Cortex of kidney (tissue), 1 donor: Measurements from ENCODE around the gene BPIFB3.

Experiments used
- DNase-seq: peaks from one replicate; lab custom pipeline; 2025; lab: John Stamatoyannopoulos, UW

Gene BPIFB3

DNA sequence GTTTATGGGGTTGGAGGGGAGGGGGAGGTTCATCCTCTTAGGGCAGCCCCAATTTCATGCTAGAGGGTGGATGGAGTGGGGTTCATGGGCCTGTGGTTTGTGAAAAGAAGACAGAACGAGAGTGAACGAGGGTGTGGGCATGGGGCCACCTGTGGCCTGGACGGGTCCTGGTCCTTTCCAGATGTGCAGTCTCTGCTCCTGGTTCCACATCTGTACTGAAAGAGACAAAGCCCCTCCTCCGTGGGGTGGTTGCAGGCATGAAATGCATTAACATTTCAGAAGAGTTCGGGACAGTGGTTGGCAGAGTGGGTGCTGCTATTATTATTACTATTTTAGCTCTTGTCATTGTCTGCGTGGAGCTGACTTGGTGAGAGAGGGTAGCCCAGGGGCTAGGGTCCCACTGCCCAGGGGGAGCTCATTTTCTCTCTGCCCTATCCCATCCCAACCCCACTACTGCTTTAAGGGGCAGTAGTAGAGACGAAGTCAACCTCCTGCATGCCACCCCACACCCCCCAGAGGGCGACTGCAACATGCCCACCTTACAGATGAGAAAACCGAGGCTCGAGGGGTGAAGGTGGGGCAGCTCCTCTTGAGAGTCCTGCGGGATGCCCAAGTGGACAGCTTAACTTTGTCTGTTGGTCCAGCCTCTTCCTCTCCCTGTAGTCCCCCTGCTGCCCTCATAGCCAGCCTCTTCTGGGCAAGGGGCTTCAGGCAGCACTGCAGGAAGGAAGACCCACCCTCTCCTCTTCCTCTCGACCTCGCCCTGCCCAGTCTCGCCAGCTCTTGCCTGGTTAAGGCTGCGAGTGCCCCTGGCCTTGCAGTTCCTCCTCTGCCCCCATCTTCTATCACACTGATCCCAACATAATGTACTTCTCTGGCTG, 37.8 kb upstream of the BPIFB3 start:
- DNase-seq, result no peak

DNA sequence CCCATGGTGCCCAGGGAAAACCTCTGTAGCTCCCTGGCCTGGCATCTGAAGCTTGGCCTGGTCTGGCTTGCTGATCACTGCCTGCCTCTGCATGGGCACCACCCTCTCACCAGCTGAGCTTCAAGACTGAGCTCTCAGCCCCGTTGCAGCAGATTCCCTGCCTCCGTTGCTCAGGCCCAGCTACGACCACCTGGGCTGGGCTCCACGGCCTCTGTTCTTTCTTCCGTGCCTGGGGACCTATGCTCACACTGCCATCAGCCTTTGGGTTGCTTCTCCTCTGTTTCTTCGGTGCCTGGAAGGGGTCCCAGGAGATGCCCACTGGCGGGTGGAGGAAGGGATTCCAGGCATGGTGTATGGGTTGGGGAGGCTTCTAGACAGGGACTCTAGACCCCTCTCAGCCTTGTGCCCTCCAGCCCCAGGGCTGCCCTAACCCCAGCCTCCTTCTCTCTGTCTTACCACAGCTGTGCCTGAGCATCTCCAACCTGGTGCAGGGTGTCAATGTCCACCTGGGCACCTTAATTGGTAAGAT, 37.1 kb upstream of the BPIFB3 start:
- DNase-seq, result no peak

DNA sequence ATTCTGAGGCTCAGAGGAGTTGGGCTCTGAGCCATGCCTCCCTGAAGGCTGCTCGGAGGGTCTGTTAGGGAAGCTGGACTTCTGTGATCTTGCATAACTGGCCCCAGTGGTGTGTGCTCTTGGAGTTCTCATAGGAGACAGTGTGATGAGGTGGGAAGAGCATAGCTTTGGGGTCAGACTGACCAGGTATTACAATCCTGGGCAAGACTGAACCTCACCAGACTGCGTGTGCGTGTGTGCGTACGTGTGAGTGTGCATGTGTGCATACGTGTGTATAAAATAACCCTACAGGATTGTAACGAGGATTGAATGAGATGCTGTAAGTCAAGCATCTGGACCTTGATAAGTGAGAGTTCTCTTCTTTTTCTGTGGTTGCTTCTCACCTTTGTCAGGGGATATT, 36.2 kb upstream of the BPIFB3 start:
- DNase-seq, result no peak

DNA sequence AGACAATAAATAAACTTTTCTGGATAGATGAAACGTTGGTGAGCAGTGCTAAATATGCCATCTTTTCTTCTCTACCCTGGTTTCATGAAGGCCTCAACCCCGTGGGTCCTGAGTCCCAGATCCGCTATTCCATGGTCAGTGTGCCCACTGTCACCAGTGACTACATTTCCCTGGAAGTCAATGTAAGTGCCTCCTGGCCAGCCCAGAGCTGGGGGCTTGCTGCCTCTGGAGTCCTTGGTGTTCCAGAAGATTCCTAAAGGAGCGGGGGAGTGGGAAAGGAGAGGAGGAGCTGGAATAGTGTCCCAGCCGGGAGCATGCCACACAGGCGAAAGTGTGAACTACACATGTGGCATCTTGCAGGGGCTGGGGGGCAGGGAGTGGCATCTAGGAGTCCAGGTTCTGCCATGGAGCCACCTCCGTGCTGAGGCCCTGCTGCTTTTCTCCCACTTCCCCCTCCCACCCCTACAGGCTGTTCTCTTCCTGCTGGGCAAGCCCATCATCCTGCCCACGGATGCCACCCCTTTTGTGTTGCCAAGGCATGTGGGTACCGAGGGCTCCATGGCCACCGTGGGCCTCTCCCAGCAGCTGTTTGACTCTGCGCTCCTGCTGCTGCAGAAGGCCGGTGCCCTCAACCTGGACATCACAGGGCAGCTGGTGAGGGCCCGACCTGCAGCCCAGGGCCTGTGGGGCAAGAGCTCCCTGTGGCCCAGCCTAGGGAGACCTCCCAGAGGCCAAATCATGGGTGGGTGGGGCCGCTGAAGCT, 35.4 kb upstream of the BPIFB3 start:
- DNase-seq, result no peak

DNA sequence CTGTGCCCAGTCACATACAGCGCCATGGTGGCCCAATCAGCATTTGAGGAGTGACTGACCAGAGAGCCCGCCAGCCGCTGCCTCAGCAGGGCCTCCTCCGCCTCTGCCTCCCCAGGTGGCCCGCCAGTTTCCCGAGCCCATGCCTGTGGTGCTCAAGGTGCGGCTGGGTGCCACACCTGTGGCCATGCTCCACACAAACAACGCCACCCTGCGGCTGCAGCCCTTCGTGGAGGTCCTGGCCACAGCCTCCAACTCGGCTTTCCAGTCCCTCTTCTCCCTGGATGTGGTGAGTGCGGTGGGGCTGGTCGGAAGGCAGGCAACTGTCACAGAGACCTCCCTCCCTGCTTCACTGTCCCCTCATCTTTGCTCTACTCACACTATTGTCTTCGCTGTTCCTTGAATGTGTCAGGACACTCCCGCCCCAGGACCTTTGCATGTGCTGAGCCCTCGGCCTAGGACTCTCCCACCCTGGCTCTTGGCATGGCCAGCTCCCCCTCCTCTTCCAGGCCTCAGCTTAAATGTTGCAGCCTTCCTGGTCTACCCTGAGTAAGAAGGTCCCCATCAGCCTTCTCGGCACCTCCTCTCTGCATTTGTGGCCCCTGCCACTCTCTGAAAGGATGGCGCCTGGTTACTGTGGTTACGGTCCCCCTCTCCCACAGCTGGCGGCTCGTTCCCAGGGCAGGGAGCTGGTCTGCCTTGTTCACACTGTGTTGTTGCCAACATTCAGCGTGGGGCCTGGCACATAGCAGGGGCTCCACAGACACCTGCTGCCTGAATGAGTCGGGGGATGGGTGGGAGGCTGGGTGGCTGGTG, 34.0 kb upstream of the BPIFB3 start:
- no peak for DNase-seq

DNA sequence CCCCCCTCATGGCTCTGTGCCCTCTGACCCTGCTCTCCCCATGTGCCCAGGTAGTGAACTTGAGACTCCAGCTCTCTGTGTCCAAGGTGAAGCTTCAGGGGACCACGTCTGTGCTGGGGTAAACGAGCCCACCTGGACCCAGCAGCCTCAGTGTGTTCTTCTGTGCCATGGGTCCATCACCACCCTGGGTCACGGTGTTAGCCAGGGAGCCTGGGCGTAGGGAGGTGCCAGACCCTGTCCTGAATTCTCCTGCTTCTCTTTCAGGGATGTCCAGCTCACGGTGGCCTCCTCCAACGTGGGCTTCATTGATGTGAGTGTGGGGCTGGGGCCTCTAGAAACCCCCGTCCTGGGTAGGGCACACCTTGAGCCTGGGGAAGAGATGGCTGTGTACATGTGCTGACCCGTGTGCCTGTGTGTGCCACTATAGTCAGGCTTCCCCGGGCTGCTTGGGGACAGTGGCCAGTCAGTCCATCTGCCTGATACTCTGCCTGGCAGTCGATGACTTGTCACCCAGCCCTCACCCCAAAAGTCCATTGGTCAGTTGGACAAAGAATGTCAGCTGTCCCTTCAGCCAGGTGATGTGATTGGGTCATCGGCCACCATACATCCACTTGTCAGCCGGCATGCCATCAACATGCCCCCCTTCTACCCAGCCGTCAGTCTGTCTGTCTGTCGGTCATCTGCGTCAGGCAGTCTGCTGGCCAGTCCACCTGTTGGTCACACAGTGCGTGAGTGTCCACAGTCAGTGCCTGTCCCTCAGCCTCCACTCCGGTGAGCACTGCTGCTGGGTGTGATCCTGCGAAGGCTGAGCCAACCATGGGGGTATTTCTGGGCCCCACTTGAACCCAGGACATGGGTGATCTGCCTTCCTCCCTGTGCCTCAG, 33.2 kb upstream of the BPIFB3 start:
- DNase-seq, result no peak

DNA sequence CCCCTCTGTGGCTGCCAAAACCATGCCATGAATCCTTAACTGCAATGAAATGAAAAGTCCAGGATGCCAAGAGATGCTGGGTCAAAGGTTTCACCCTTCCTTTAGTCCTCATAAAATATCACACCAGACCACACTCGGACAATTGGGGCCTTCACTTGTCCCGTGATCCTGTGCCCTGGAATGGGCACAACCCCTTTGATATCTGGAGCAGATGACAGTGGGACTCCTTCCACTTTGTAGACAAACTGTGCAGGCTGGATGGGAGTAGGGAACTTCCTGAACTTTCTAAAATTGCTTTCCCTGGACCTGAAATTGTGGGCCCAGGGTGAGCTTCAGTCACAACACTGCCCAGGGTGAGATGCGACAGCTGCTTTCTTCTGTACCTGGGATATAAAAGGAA, 31.8 kb upstream of the BPIFB3 start:
- no peak for DNase-seq

DNA sequence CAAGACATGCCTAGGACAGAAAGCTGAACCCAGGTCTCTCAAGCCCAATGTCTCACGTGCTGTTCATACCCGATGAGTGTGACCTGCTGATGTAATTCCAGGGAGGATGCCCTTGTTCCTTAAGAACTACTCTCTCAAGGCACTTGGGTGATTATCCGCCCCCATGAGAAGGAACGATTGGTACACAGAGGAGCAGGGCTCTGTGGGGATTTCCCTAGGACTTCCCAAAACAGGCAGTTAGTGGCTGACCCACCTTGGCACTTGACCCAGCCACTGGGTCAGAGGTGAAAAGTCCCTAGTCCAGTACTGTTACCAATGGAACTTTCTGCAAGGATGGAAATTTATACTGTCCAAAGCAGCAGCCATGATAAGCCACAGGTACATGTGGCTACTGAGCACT, 31.4 kb upstream of the BPIFB3 start:
- no peak for DNase-seq

DNA sequence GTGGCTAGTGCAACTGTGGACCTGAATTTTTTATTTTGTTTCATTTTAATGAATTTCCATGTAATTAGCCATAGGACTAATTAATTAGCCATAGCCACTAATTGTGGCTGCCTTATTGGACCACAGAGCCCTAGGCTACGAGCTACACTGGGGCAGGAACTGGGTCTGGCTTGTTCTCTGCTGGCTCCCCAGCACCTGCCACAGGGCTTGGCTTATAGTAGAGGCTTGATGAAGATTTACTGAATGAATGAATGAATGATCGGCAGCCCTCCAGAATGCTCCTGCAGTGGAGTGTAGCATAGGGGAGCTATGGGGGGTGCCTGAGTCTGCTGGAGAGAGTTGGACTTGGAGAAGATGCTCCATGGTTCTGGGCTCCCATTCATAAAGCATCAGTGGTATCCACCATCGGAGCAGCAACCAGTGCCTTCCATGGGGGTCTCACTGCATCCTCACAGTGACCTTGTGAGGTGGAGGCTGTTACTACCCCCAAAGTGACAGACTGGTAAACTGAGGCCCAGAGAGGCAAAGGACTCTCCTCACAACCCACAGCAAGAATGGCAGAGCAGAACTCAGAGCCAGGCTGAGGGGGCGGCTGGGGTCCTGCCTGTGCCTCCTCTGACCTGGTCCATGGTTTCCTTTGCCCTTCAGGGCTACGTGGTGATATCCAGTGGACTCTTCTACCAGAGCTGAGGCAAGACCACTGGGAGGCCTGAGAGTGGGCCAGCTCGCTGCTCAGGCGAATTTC, 30.8 kb upstream of the BPIFB3 start:
- no peak for DNase-seq

DNA sequence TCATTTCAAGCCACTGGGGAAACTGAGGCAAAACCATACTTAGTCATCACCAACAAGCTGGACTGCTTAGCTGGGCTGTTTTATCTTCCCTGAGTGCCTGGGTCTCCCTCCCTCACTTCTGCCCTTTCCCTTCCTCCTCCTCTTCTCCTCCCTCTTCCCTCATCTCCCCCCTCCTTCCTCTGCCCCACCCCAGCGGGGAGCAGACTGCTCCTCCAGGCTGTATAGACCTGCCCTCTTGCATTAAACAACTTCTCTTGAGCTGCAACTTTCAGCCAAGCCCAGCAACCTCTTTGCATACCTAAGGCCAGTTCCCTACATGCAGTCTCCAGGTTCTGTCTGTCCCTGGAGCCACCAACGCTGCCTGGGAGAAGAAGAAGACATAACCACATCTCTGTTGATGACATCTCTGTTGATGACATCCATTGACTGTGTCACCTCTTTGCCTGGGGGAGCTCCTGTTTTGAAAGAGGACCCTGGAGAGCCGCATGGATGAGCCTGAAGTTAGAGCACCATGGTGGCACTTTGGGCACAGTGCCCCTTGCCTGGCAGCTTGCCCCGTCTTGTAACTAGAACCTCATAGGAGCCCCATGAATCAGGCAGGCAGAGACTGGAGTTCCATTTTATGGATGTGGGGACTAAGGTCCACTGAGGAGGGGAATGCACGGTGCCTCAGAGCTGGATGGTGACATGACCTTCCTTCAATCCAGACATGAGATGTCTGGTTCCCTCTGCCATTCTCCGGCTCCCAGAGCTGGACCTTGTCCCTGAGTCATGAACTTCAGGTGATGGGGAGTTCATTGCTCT, 30.1 kb upstream of the BPIFB3 start:
- DNase-seq, result no peak

DNA sequence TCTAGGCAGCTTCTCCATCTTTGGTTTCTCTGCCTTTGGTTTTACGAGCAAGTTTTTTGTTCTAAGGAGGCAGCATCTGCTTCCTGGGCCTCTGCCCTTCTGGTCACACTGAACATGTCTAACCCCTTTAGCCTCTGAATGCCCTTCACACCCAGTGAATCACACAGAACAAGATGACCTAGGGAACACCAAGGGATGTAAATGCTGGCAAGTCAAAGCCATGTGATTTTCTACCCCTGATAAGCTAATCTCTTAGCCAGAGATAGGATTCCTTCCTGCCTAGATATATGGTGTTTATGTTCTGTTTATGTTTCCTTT, 29.5 kb upstream of the BPIFB3 start:
- no peak for DNase-seq

DNA sequence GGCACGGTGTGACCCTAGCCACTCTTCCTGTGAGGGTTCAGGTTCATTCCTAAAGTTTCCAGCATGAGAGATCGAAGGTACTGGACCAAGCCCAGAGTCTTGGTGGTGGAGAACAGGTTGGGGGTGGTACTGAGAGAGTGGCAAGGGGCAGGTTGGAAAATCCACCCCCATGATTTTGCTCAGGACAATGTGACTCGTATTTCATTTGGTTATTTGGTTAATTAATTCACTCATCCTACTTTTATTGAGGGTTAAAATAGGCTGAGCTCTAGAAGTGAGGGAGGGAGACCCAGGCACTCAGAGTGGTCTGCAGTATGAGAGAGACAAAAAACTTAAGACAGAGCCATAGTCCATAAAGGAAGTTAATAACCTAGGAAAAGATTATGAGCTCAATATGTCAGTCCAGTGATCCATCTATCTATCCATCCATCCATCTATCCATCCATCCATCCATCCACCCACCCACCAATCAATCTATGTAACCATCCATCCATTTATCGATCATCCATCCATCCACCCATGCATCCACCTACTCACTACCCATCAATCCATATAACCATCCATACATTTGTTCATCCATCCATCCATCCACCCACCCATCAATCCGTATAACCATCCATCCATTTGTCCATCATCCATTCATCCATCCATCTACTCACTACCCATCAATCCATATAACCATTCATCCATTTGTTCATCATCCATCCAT, 28.9 kb upstream of the BPIFB3 start:
- DNase-seq, result no peak

DNA sequence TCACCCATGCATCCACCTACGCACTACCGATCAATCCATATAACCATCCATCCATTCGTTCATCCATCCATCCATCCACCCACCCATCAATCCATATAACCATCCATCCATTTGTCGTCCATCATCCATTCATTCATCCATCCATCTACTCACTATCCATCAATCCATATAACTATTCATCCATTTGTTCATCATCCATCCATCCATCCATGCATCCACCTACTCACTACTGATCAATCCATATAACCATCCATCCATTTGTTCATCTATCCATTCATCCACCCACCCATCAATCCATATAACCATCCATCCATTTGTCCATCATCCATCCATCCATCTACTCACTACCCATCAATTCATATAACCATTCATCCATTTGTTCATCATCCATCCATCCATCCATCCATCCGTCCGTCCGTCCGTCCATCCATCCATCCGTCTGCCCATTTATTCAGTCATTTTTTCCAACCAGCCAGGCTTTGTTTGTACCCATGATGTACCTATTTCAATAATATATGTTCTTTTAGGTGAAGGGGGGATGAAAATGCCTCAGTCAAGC, 28.3 kb upstream of the BPIFB3 start:
- no peak for DNase-seq

DNA sequence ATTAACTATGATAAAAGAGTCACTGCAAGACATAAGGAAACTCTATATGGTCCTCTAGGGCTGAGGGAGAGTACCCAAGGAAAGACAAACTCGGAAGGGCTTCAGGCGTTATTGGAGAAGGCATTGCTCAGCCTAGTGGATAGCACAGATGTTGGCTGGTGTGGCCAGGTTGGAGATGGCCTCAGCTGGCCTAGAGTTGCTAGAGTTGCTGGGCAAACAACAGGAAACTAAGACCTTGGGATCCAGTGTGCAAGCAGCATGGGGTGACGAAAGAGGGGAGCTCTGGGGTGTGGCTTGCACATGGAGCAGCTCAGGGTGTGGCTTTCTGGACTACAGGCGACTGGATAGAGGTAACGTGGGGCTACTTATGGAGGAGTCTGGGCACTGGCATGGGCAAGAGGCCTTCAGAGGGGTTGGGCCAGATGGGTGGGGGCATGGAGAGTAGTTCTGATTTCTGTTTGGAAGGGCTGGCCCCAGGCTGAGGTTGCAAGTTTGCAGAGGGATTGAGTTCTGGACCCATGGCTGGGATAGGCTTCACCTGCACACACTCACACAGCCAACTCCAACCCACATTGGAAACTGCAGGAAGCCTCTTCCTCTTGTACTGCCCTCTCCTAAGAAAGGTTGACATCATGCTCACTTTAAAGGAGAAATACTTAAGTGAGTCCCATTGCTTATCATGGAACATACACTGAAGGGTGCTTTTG, 27.5 kb upstream of the BPIFB3 start:
- no peak for DNase-seq

DNA sequence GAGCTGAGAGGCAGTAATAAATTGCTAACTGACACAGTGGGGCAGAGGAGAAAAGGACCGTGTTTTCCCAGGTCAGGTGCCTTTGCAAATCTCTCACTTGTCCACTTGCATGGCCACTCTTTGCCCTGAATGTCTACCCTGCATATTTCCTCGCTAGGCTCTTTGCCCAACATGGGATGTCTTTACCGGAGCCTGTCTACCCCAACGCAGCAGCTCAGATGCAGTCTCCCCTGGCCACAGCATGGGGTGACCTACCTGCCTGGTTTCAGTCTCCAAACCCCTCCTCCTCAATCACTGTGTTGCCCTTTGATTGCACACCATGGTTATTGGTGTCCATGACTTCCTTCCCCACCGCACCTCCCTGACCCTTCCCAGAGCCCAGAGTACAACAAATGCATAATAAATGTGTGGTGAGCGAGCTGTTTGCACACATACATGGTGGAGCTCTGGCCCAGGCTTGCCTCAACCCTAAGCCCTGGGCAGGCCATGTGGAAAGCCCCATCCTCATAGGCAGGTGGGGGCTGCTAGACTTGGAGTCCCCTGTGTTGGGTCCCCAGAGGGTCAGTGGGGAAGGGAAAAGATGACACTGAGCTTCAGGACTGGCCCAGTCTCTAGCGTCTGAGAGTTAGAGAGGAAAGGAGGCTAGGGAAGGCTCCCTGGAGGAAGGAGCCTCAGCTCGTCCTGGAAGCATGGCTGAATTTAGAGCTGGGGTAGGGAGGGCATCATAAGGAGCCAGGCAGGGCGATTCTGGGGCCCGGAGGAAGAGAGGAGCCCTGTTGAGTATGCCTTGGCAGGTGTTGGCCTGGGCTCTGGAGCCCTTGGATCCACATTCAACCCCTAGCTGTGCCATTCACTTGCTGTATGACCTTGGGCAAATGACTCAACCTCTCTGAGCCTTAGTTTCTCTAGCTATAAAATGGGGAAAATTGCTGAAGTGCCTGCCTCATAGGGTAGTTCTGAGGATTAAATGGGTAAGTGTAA, 26.6 kb upstream of the BPIFB3 start:
- DNase-seq, result no peak

DNA sequence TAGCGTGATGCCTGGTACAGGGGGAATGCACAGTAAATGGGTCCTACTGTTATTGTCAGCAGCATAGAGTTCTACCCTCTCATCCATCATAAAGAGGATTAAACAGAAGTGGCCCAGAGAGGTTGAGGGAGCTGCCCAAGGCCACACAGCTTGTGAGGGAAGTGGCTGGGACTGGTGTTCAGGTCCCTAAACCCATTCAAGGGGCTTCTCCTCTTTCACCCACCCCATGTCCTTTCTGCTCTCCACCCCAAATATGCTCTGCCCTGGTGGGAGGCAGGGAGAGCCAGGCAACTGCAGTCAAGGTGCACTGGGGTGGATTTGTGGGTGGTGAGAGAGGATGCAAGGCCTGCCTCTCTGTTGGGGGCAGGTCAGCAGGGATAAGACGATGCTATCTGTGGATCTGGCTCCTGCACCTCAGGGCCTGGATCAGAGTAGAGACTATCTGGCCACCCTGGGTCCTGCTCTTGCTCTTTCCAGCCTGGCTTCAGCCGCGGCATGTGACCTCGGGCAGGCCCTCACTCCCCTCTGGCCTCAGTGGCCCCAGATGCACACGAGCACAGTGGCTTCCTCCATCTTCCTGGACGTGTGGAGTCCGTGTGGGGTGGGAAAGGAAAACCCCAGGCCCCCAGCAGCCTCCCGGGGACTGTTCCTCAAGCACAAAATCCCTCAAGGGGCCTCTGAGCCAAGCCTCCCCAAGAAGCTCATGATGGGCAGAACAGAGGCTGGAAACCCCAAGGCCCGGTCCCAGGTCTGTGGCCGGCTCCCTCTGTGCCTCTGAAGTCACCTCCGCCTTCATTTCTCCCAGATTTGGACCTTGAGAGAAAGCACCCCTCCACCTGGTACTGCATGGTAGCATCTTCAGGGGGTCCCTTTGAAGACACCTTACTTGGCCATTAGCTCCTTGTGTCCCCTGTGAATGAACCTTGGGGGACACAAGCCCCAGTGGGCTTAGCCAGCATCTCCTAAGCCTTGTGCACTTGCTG, 25.6 kb upstream of the BPIFB3 start:
- DNase-seq, result no peak
